ENCODE results near the gene ARFGAP1. TPM values are rescaled to one million over a fixed set of nuclear protein-coding genes. Genes with fewer than 3 reads are reported as not detected.
"Not testable (repeated sequence)": the region's sequence is repeated elsewhere in the genome, so short reads cannot be mapped to it uniquely, and the experiment has no call there.

Gene ARFGAP1
- total RNA-seq, 1 experiment from 2014 or later = 62.1 TPM

- no peak for DNase-seq (ENCODE audit: low read depth)
Observed at GRCh38 chr20:63240004-63240403, 32.6 kb upstream of the ARFGAP1 start.

GRCh38 chr20:63241272-63241671 lies 31.3 kb upstream of the ARFGAP1 start:
- DNase-seq (ENCODE audit: low read depth) = no peak

- DNase-seq (ENCODE audit: low read depth) = no peak
Observed at GRCh38 chr20:63242736-63243135, 29.9 kb upstream of the ARFGAP1 start.

GRCh38 chr20:63243604-63244247 lies 28.9 kb upstream of the ARFGAP1 start:
- DNase-seq (ENCODE audit: low read depth) = no peak

- no peak for DNase-seq (ENCODE audit: low read depth)
Observed at GRCh38 chr20:63244468-63244867, 28.1 kb upstream of the ARFGAP1 start.

GRCh38 chr20:63246490-63247288 lies 25.9 kb upstream of the ARFGAP1 start:
- DNase-seq (ENCODE audit: low read depth) = no peak

- no peak for DNase-seq (ENCODE audit: low read depth)
Observed at GRCh38 chr20:63247671-63248228, 24.9 kb upstream of the ARFGAP1 start.

- no peak for DNase-seq (ENCODE audit: low read depth)
Observed at GRCh38 chr20:63248835-63249591, 23.6 kb upstream of the ARFGAP1 start.

GRCh38 chr20:63249891-63250290 lies 22.7 kb upstream of the ARFGAP1 start:
- no peak for DNase-seq (ENCODE audit: low read depth)

GRCh38 chr20:63251350-63251749 lies 21.3 kb upstream of the ARFGAP1 start:
- DNase-seq (ENCODE audit: low read depth) = not testable (repeated sequence)

- no peak for DNase-seq (ENCODE audit: low read depth)
Observed at GRCh38 chr20:63252284-63252711, 20.3 kb upstream of the ARFGAP1 start.

- no peak for DNase-seq (ENCODE audit: low read depth)
Observed at GRCh38 chr20:63253065-63253437, 19.6 kb upstream of the ARFGAP1 start.

GRCh38 chr20:63253438-63254231 lies 19.0 kb upstream of the ARFGAP1 start:
- DNase-seq (ENCODE audit: low read depth) = no peak

- no peak for DNase-seq (ENCODE audit: low read depth)
Observed at GRCh38 chr20:63254232-63254605, 18.4 kb upstream of the ARFGAP1 start, which contains the start of gene NKAIN4. Gene NKAIN4, minus strand, starts transcription at chr20:63254463. Its CDS starts 13 bp downstream, at chr20:63254450.

GRCh38 chr20:63254606-63255384 lies 17.8 kb upstream of the ARFGAP1 start:
- no peak for DNase-seq (ENCODE audit: low read depth)

- no peak for DNase-seq (ENCODE audit: low read depth)
Observed at GRCh38 chr20:63255931-63256704, 16.5 kb upstream of the ARFGAP1 start.

GRCh38 chr20:63256954-63257353 lies 15.7 kb upstream of the ARFGAP1 start:
- DNase-seq (ENCODE audit: low read depth) = no peak

GRCh38 chr20:63257629-63258028 lies 15.0 kb upstream of the ARFGAP1 start:
- no peak for DNase-seq (ENCODE audit: low read depth)

- DNase-seq (ENCODE audit: low read depth) = no peak
Observed at GRCh38 chr20:63258781-63259180, 13.8 kb upstream of the ARFGAP1 start.

All from HT1080 (cell line).